T-helper 1 cell treated with Interleukin-12 subunit alpha and Interleukin-12 subunit beta and Interleukin-4 antibody, amounts not matched to agents 30 μg/mL and 1 μg/mL, for 36 hours (primary cell): ENCODE results near the gene MFRP.
"Not testable (repeated sequence)": the region's sequence is repeated elsewhere in the genome, so short reads cannot be mapped to it uniquely, and the experiment has no call there.

Source experiments
- H3K27ac Mint-ChIP-seq: one replicate; pipeline ENCODE4 v1.8.0; 2021; ENCODE audit warnings: mild to moderate bottlenecking, mixed read lengths
- H3K27me3 Mint-ChIP-seq: one replicate; pipeline ENCODE4 v1.8.0; 2021; ENCODE audit warnings: low read depth, mixed read lengths
- H3K36me3 Mint-ChIP-seq: one replicate; pipeline ENCODE4 v1.8.0; 2021; ENCODE audit warnings: low read depth, mixed read lengths
- H3K4me1 Mint-ChIP-seq: one replicate; pipeline ENCODE4 v1.8.0; 2021; ENCODE audit warnings: low read depth, mixed read lengths
- H3K4me3 Mint-ChIP-seq: one replicate; pipeline ENCODE4 v1.8.0; 2021; ENCODE audit warnings: mild to moderate bottlenecking, moderate library complexity, mixed read lengths
- H3K9me3 Mint-ChIP-seq: one replicate; pipeline ENCODE4 v1.8.0; 2021; ENCODE audit warnings: mixed read lengths

The MFRP gene

DNA sequence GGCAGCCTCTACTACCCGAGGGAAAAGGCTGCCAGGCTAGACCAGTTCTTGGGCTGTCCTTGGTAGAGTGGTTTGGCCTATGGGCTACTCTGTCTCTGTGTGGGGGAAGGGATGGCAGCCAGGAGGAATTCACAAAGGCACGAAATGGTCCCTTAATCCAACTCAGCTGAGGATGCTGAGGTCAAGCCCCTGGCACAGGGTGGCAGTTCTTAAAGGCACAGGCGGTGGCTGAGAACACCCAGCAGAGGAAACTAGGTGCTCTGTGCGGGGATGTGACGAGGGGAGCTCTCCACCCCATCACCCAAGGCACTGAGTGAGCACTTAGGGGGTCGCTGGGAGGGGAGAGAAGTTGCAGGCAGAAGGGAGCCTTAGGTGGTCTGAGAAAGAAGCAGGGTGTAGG lies at the start of gene MFRP:
Gene MFRP (minus strand): TSS at position 101 of the 400 bp plus-strand sequence. CDS start 192 bp downstream, outside the sequence.
- H3K27me3 Mint-ChIP-seq: peaks cover 32% of the 10 kb centered on the region
- H3K4me1 Mint-ChIP-seq: peaks cover 3% of the 10 kb centered on the region
- no peak within 1 kb of the TSS for H3K27ac Mint-ChIP-seq

DNA sequence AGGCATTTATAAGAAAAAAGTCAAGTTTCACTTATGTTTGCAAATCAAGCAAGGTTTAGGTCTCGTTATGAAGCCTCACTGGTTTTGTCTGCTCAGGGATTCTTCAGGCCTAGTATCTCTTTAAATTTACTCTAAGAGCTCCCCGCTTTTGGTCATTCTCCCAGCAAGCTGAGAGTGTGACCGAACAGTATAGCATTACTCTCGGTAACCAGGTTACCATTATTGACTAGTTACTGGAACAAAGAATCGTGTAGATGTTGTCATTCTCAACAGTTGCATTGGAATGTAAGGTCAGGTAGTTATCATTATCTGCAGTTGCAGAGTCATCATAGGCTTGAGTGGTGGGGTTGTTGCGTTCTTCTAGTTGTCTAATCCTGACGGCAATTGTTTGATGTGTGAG lies 44.8 kb upstream of the MFRP start:
- Mint-ChIP-seq H3K4me1 (no peaks in the 10 kb centered on the region), H3K27ac (no peak overlapping the region), H3K9me3 (no peaks in the 10 kb centered on the region), H3K36me3 (no peaks in the 10 kb centered on the region), H3K4me3 (no peak overlapping the region), H3K27me3 (peaks cover 24% of the 10 kb centered on the region)

More for the DNA sequence above, at the start of gene MFRP:
- no peaks in the 10 kb centered on the region for H3K36me3 Mint-ChIP-seq
- H3K4me3 Mint-ChIP-seq: no peak within 1 kb of the TSS
- H3K9me3 Mint-ChIP-seq: no peaks in the 10 kb centered on the region

DNA sequence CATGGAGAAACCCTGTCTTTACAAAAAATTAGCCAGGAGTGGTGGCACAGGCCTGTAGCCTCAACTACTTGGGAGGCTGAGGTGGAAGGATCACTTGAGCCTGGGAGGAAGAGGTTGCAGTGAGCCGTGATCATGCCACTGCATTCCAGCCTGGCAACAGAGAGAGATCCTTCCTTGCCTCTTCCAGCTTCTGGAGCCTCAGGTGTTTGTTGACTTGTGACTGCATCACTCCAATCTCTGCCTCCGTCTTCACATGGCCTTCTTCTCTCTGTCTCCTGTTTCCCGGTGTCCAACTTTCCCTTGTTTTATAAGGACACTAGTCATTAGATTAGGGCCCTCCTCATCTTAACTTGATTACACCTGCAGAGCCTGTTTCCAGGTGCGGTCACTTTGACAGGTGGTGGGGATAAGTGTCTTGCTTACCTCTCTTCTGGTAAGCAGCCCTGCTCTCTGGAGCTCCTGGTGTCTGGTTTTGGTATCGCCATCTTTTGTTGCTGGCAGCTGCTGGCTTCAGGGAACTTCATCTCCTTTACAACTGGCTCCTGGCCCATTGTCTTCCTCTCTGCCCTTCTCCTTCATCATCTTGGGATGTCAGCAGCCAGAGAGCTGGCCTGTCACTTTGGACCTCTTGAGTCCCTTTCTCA lies 43.2 kb upstream of the MFRP start:
- Mint-ChIP-seq H3K27ac (no peak overlapping the region), H3K36me3 (no peaks in the 10 kb centered on the region), H3K9me3 (no peaks in the 10 kb centered on the region)

DNA sequence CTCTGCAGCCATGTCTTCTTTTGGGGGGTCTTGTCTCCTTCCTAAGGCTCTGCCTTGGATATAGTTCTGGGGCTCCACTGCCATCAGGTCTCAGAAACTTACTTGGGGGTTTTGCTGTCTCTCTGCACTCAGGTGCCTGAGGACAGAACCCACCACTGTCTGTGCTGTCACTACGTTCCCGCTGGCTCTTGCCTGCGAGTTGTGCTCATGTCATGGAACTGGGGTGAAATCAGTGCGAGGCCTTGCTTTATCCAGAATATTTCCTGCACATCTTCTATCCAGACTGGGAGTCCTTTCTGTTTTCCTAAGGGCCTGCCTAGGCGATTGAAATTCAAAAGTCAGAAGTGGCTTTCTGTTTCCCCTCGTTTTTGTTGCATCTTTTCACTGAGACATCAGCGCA lies 41.6 kb upstream of the MFRP start:
- Mint-ChIP-seq H3K36me3 (no peaks in the 10 kb centered on the region), H3K9me3 (no peaks in the 10 kb centered on the region), H3K27ac (no peak overlapping the region), H3K4me3 (no peak overlapping the region), H3K4me1 (no peaks in the 10 kb centered on the region), H3K27me3 (peaks cover 12% of the 10 kb centered on the region)

More for the DNA sequence above, 43.2 kb upstream of the MFRP start:
- no peak overlapping the region for H3K4me3 Mint-ChIP-seq
- no peaks in the 10 kb centered on the region for H3K4me1 Mint-ChIP-seq
- H3K27me3 Mint-ChIP-seq: peaks cover 17% of the 10 kb centered on the region

DNA sequence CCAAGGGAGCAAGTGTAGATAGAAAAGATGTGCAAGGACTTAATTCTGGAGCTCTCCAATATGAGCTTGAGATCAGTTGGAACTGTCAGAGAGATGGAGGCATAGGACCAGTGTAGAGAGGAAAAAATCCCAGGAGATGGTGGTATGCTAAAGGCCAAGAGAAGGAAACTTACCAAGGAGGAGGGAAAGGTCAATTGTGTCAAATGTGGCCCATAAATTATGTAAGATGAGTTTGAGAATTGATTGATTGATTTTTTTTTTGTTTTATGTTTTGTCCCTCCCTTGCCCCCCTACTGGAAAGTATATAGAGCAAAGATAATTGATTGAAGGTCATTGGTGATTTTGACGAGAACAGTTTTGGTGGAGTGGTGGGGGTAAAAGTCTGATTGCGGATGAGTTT lies 37.8 kb upstream of the MFRP start:
- Mint-ChIP-seq H3K4me3 (no peak overlapping the region), H3K9me3 (no peaks in the 10 kb centered on the region), H3K36me3 (no peaks in the 10 kb centered on the region), H3K4me1 (no peaks in the 10 kb centered on the region), H3K27ac (no peak overlapping the region), H3K27me3 (peaks cover 8% of the 10 kb centered on the region)

GRCh38 chr11:119382513-119382912 lies 36.0 kb upstream of the MFRP start:
- H3K9me3 Mint-ChIP-seq, H3K36me3 Mint-ChIP-seq, H3K27ac Mint-ChIP-seq, H3K4me1 Mint-ChIP-seq, H3K27me3 Mint-ChIP-seq, H3K4me3 Mint-ChIP-seq: not testable (repeated sequence)

DNA sequence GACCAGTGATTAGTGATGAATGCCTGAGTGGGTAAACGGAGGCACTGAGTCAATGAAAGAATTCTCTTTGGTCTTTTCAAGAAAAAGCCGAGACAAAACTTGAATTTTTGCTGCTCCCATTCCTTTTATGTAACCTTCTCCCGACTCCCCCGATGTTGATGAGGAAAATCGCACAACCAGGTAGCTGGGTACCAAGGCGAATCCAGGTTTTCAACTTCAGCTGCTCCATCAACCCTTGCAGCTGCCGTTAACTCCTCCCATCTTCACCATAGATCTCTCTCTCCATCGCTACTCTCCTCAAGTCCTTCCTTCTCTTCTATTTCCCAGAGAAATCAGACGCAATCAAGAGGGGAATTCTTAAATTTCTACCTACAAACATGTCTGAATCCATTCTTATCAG lies 35.6 kb upstream of the MFRP start:
- H3K27me3 Mint-ChIP-seq: peaks cover 8% of the 10 kb centered on the region
- H3K4me3 Mint-ChIP-seq: no peak overlapping the region
- no peaks in the 10 kb centered on the region for H3K4me1 Mint-ChIP-seq
- H3K9me3 Mint-ChIP-seq: no peaks in the 10 kb centered on the region
- H3K27ac Mint-ChIP-seq: no peak overlapping the region
- H3K36me3 Mint-ChIP-seq: no peaks in the 10 kb centered on the region

DNA sequence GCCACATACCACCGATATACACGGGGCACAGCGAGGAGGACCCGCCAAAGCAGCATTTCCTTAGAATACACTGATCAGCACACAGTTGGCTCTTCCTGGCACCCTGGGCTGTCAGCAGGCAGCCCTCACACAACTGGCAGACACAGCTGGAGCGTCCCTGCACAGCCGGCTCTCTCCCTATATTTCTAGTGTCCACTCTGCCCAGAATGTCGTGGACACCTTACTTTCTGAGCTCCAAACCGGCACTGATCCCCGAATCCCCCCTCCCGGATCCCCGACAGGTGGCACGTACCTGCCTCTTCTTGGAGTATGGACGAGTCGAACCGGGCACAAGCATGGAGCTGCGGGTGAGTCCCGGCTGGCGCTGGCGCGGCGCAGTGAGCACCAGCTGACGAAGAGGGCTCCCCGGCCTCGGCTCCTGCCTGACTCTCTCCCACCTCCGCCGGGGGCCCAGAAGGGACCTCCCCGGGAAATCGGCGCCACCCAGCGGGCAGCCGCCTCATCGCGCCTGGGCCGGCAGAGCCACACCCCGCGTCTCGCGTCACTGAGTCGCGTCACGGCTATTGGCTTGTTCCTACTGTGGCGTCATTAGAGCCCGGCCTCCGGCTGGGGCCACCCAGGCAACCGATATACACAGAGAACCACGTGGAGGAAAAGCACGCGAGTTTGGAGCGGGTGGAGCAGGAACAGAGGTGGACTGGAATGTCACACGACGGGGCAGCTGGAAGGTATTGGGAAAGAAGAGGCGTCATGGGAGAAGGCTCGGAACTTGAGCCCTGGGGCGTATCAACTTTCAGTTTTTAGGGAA lies 34.9 kb upstream of the MFRP start, which contains the start of gene USP2:
Gene USP2 (minus strand): TSS at position 510 of the 808 bp plus-strand sequence. CDS start 8,210 bp downstream, outside the sequence.
- Mint-ChIP-seq H3K36me3 (no peaks in the 10 kb centered on the region), H3K4me1 (no peaks in the 10 kb centered on the region), H3K27me3 (peaks cover 8% of the 10 kb centered on the region), H3K9me3 (no peaks in the 10 kb centered on the region), H3K27ac (no peak within 1 kb of the TSS), H3K4me3 (no peak within 1 kb of the TSS)

- no peak overlapping the region for H3K4me3 Mint-ChIP-seq
- H3K36me3 Mint-ChIP-seq: no peaks in the 10 kb centered on the region
- peaks cover 8% of the 10 kb centered on the region for H3K27me3 Mint-ChIP-seq
- no peaks in the 10 kb centered on the region for H3K9me3 Mint-ChIP-seq
- no peak overlapping the region for H3K27ac Mint-ChIP-seq
- H3K4me1 Mint-ChIP-seq: no peaks in the 10 kb centered on the region
Observed at GRCh38 chr11:119380827-119381180, 34.3 kb upstream of the MFRP start.

DNA sequence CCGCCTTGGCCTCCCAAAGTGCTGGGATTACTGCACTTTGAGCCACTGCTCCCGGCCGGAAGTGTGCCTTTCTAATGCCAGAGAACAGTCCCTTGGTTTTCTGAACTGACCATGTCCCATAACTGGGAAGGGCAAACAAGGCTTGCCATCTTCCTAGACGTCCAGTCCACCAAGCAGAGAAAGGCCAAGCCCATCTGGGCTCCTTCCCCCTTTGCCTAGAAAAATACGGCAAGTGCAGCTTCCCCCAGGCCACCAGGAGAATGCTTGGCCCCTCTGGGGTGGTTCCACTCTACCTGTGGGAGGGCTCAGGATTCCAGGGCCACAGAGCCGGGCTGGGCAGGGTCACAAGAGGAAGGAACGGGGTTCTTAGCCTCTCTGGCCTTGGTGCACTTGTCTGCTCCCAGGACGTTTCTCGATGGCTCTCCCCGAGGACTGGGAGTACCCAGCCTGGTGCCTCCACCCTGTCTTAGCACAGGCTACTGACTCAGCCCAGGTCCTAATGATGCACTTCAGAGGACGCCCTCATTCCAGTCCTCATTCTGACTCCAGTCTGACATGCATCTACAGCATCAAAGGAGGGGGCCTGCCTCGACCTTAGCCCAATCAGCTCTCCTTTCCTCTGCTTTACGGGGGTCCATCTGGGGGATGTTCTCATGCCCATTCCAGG lies 33.8 kb upstream of the MFRP start:
- peaks cover 8% of the 10 kb centered on the region for H3K27me3 Mint-ChIP-seq
- H3K36me3 Mint-ChIP-seq: no peaks in the 10 kb centered on the region
- no peaks in the 10 kb centered on the region for H3K4me1 Mint-ChIP-seq
- no peak overlapping the region for H3K4me3 Mint-ChIP-seq
- no peaks in the 10 kb centered on the region for H3K9me3 Mint-ChIP-seq
- no peak overlapping the region for H3K27ac Mint-ChIP-seq

- Mint-ChIP-seq H3K27me3 (peaks cover 8% of the 10 kb centered on the region), H3K27ac (no peak overlapping the region), H3K9me3 (no peaks in the 10 kb centered on the region), H3K4me3 (no peak overlapping the region), H3K4me1 (no peaks in the 10 kb centered on the region), H3K36me3 (no peaks in the 10 kb centered on the region)
Observed at GRCh38 chr11:119378851-119379465, 32.5 kb upstream of the MFRP start.

GRCh38 chr11:119377961-119378667 lies 31.6 kb upstream of the MFRP start:
- H3K27ac Mint-ChIP-seq: no peak overlapping the region
- H3K4me1 Mint-ChIP-seq: peaks cover 3% of the 10 kb centered on the region
- H3K9me3 Mint-ChIP-seq: no peaks in the 10 kb centered on the region
- no peak overlapping the region for H3K4me3 Mint-ChIP-seq
- no peaks in the 10 kb centered on the region for H3K36me3 Mint-ChIP-seq
- H3K27me3 Mint-ChIP-seq: peaks cover 8% of the 10 kb centered on the region

DNA sequence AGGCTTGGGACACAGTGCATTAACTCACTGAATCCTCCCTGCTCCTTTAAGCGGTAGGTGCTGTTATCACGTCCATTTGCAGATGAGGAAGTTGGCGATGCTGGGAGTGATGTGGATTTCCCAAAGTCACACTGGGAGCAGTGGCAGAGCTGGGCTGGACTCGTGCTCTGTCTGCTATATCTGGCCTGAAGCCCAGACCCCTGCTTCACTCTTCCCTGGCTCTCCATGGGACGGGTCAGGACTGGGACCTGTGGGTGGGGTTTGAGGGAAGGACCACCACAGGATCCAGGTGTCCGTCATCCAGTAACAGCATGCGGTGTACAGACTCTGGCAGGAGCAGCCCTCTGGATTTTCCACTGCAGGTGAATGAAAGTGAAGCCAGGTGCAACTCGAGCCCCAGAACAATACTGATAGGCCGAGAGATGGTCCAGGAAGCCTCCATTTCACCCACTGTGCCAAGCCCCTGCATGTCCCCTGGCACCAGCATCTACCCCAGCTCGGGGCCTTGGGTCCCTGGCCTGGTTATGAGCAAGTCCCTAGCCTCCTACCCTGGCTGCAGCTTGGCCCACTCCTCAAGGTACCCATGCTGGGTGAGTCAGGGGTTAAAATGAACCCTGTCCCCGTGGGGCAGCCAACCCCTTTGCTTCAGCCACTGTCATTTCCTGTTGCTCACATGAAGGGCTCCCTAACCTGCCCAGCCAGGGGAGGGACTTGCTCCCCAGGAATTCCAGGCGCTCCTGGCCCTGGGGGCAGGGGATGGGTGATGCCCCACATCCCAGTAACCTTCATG lies 30.8 kb upstream of the MFRP start:
- Mint-ChIP-seq H3K27ac (no peak overlapping the region), H3K27me3 (peaks cover 8% of the 10 kb centered on the region), H3K9me3 (no peaks in the 10 kb centered on the region), H3K4me3 (no peak overlapping the region), H3K4me1 (peaks cover 3% of the 10 kb centered on the region), H3K36me3 (no peaks in the 10 kb centered on the region)
